Neural progenitor cell (in vitro differentiated cells): ENCODE data around the gene LYZL6. TPM values are rescaled to one million over a fixed set of nuclear protein-coding genes. Genes with fewer than 3 reads are reported as not detected.

Experiments used
- DNase-seq: peaks from one replicate; pipeline ENCODE4 v3.0.0-alpha.2; 2016; ENCODE audit warnings: low spot score
- H2AFZ ChIP-seq: fragments of 200-600 bp; sonication (generic); replicated peaks from 2 replicates; pipeline ENCODE4 v1.6.1; 2016; ENCODE audit warnings: antibody characterized with exemption
- H3F3A ChIP-seq: fragments of 200-600 bp; sonication (generic); 2 replicates; pipeline ENCODE4 v1.6.1; 2016; ENCODE audit warnings: antibody characterized with exemption, low read depth
- H3K27ac ChIP-seq: fragments of 200-600 bp; sonication (generic); 2 replicates; pipeline ENCODE4 v1.5.1; 2016; ENCODE audit warnings: mild to moderate bottlenecking
- H3K27me3 ChIP-seq: fragments of 200-600 bp; sonication (generic); 2 replicates; pipeline ENCODE4 v1.6.1; 2016; ENCODE audit warnings: mild to moderate bottlenecking, moderate library complexity
- H3K36me3 ChIP-seq: fragments of 200-600 bp; sonication (generic); 2 replicates; pipeline ENCODE4 v1.5.1; 2016
- H3K4me1 ChIP-seq: fragments of 200-600 bp; sonication (generic); 2 replicates; pipeline ENCODE4 v1.6.1; 2016; ENCODE audit warnings: mixed run types
- H3K4me2 ChIP-seq: fragments of 200-600 bp; sonication (generic); 2 replicates; pipeline ENCODE4 v1.6.1; 2016
- H3K4me3 ChIP-seq: fragments of 200-600 bp; sonication (generic); 2 replicates; pipeline ENCODE4 v1.5.1; 2016
- H3K79me2 ChIP-seq: fragments of 200-600 bp; sonication (generic); 2 replicates; pipeline ENCODE4 v1.6.1; 2016; ENCODE audit warnings: low read depth
- H3K9ac ChIP-seq: fragments of 200-600 bp; sonication (generic); 2 replicates; pipeline ENCODE4 v1.6.1; 2016
- H3K9me3 ChIP-seq: fragments of 200-600 bp; sonication (generic); 2 replicates; pipeline ENCODE4 v1.5.1; 2016; ENCODE audit warnings: low read depth
- H4K20me1 ChIP-seq: fragments of 200-600 bp; sonication (generic); 2 replicates; pipeline ENCODE4 v1.6.1; 2016; ENCODE audit warnings: low read depth
- H3K27ac Mint-ChIP-seq: 3 replicates; pipeline ENCODE4 v1.8.0; 2021; ENCODE audit warnings: mixed read lengths
- H3K27me3 Mint-ChIP-seq: 2 replicates; pipeline ENCODE4 v1.8.0; 2022; ENCODE audit warnings: low read depth, mild to moderate bottlenecking, inconsistent platforms, moderate library complexity, mixed read lengths; ENCODE audit not compliant: insufficient read depth
- H3K36me3 Mint-ChIP-seq: 3 replicates; pipeline ENCODE4 v1.8.0; 2021; ENCODE audit warnings: mixed read lengths
- H3K4me1 Mint-ChIP-seq: 3 replicates; pipeline ENCODE4 v1.8.0; 2021; ENCODE audit warnings: mixed read lengths
- H3K4me3 Mint-ChIP-seq: 3 replicates; pipeline ENCODE4 v1.8.0; 2021; ENCODE audit warnings: mild to moderate bottlenecking, moderate library complexity, mixed read lengths
- H3K9me3 Mint-ChIP-seq: 3 replicates; pipeline ENCODE4 v1.8.0; 2020; ENCODE audit warnings: mixed read lengths
- EZH2 ChIP-seq: fragments of 200-600 bp; sonication (generic); IDR thresholded peaks from 2 replicates; pipeline ENCODE4 v1.6.1; 2017; ENCODE audit warnings: antibody characterized with exemption, mild to moderate bottlenecking, moderate library complexity
- EZH2phosphoT487 ChIP-seq: fragments of 200-600 bp; sonication (generic); IDR thresholded peaks from 2 replicates; pipeline ENCODE4 v1.6.1; 2017; ENCODE audit warnings: antibody characterized with exemption
- total RNA-seq: library from RNA; depleted of rRNA; stranded (reverse); fragments of >200 nt; gene quantifications from 2 replicates; pipeline ENCODE4 v1.2.3, GENCODE V29; 2015; ENCODE audit warnings: low replicate concordance
- TF ChIP-seq, protein P1 (sequence below): fragments of 200-600 bp; sonication (generic); IDR thresholded peaks from 2 replicates; pipeline ENCODE4 v1.5.1; 2017; ENCODE audit warnings: antibody characterized with exemption, mild to moderate bottlenecking

Gene LYZL6
- total RNA-seq, 1 donor from 2014 or later, result not detected

GRCh38 chr17:35906926-35907637 lies 36.4 kb downstream of the LYZL6 start:
- Histone ChIP-seq H3K9ac (no peak overlapping the region), H3K79me2 (no peaks in the 10 kb centered on the region), H3K36me3 (no peaks in the 10 kb centered on the region), H4K20me1 (no peaks in the 10 kb centered on the region), H3K27ac (no peak overlapping the region), H3K4me2 (no peak overlapping the region), H3K4me1 (no peaks in the 10 kb centered on the region), H3K4me3 (no peak overlapping the region), H2AFZ (no peak overlapping the region), H3K27me3 (no peaks in the 10 kb centered on the region), H3F3A (no peaks in the 10 kb centered on the region), H3K9me3 (no peaks in the 10 kb centered on the region)
- Mint-ChIP-seq H3K27me3 (peaks cover 4% of the 10 kb centered on the region), H3K27ac (no peak overlapping the region), H3K4me1 (no peaks in the 10 kb centered on the region), H3K9me3 (no peaks in the 10 kb centered on the region), H3K4me3 (no peak overlapping the region), H3K36me3 (no peaks in the 10 kb centered on the region)
- no peak for DNase-seq
- TF ChIP-seq EZH2phosphoT487 (no peak), EZH2 (no peak)
- TF ChIP-seq, protein P1, sequence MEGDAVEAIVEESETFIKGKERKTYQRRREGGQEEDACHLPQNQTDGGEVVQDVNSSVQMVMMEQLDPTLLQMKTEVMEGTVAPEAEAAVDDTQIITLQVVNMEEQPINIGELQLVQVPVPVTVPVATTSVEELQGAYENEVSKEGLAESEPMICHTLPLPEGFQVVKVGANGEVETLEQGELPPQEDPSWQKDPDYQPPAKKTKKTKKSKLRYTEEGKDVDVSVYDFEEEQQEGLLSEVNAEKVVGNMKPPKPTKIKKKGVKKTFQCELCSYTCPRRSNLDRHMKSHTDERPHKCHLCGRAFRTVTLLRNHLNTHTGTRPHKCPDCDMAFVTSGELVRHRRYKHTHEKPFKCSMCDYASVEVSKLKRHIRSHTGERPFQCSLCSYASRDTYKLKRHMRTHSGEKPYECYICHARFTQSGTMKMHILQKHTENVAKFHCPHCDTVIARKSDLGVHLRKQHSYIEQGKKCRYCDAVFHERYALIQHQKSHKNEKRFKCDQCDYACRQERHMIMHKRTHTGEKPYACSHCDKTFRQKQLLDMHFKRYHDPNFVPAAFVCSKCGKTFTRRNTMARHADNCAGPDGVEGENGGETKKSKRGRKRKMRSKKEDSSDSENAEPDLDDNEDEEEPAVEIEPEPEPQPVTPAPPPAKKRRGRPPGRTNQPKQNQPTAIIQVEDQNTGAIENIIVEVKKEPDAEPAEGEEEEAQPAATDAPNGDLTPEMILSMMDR, result no peak

GRCh38 chr17:35906191-35906925 lies 37.2 kb downstream of the LYZL6 start:
- Mint-ChIP-seq H3K4me3 (no peak overlapping the region), H3K36me3 (no peaks in the 10 kb centered on the region), H3K9me3 (no peaks in the 10 kb centered on the region), H3K4me1 (no peaks in the 10 kb centered on the region), H3K27me3 (peaks cover 4% of the 10 kb centered on the region), H3K27ac (no peak overlapping the region)
- Histone ChIP-seq H3K27ac (no peak overlapping the region), H3K79me2 (no peaks in the 10 kb centered on the region), H3K36me3 (no peaks in the 10 kb centered on the region), H2AFZ (no peak overlapping the region), H3K4me3 (no peak overlapping the region), H3K4me2 (no peak overlapping the region), H3F3A (no peaks in the 10 kb centered on the region), H3K4me1 (no peaks in the 10 kb centered on the region), H3K27me3 (no peaks in the 10 kb centered on the region), H3K9me3 (no peaks in the 10 kb centered on the region), H4K20me1 (no peaks in the 10 kb centered on the region), H3K9ac (no peak overlapping the region)
- DNase-seq, result no peak
- TF ChIP-seq, protein P1, result no peak
- TF ChIP-seq EZH2phosphoT487 (no peak), EZH2 (no peak)

- Histone ChIP-seq H3K4me3 (no peak overlapping the region), H3K79me2 (no peaks in the 10 kb centered on the region), H3K27me3 (no peaks in the 10 kb centered on the region), H3K27ac (no peak overlapping the region), H3F3A (no peaks in the 10 kb centered on the region), H3K9me3 (no peaks in the 10 kb centered on the region), H2AFZ (no peak overlapping the region), H3K4me1 (no peaks in the 10 kb centered on the region), H4K20me1 (no peaks in the 10 kb centered on the region), H3K9ac (no peak overlapping the region), H3K4me2 (no peak overlapping the region), H3K36me3 (no peaks in the 10 kb centered on the region)
- H3K4me3 Mint-ChIP-seq, result no peak overlapping the region
- TF ChIP-seq EZH2, result no peak
- TF ChIP-seq EZH2phosphoT487, result no peak
- TF ChIP-seq, protein P1, result no peak
- peaks cover 2% of the 10 kb centered on the region for H3K27me3 Mint-ChIP-seq
- H3K36me3 Mint-ChIP-seq, result no peaks in the 10 kb centered on the region
- no peaks in the 10 kb centered on the region for H3K9me3 Mint-ChIP-seq
- no peak for DNase-seq
- H3K4me1 Mint-ChIP-seq, result peaks cover 11% of the 10 kb centered on the region
- no peak overlapping the region for H3K27ac Mint-ChIP-seq
Observed at GRCh38 chr17:35903451-35903850, 40.1 kb downstream of the LYZL6 start.
